ENCODE measurements around the gene ERI2.

Gene ERI2

GRCh38 chr16:20806168-20807050 lies at the start of gene ERI2, which contains the start of gene REXO5:
TSS of gene ERI2 (minus strand) at chr16:20806472. CDS start at chr16:20806430, 42 bp downstream.
TSS of gene REXO5 (plus strand) at chr16:20806527. CDS start at chr16:20806954, 427 bp downstream.
- DNase-seq (ENCODE audit: low read depth) = peak; percentile 43

- DNase-seq (ENCODE audit: low read depth) = no peak
These were observed 48.7 kb upstream of the ERI2 start for GRCh38 chr16:20854963-20855362.

- DNase-seq (ENCODE audit: low read depth) = no peak
These were observed 47.8 kb upstream of the ERI2 start for GRCh38 chr16:20853981-20854620.

GRCh38 chr16:20853143-20853542 lies 46.9 kb upstream of the ERI2 start:
- DNase-seq (ENCODE audit: low read depth) = no peak

- no peak for DNase-seq (ENCODE audit: low read depth)
These were observed 45.3 kb upstream of the ERI2 start for GRCh38 chr16:20851601-20852000.

GRCh38 chr16:20850981-20851380 lies 44.7 kb upstream of the ERI2 start:
- DNase-seq (ENCODE audit: low read depth) = no peak

- DNase-seq (ENCODE audit: low read depth) = peak; percentile 57
These were observed 43.5 kb upstream of the ERI2 start for GRCh38 chr16:20849589-20850390.

GRCh38 chr16:20847550-20847949 lies 41.3 kb upstream of the ERI2 start:
- no peak for DNase-seq (ENCODE audit: low read depth)

GRCh38 chr16:20846551-20846950 lies 40.3 kb upstream of the ERI2 start:
- no peak for DNase-seq (ENCODE audit: low read depth)

GRCh38 chr16:20846030-20846429 lies 39.8 kb upstream of the ERI2 start:
- DNase-seq (ENCODE audit: low read depth) = no peak

GRCh38 chr16:20844588-20844987 lies 38.3 kb upstream of the ERI2 start:
- no peak for DNase-seq (ENCODE audit: low read depth)

GRCh38 chr16:20844054-20844453 lies 37.8 kb upstream of the ERI2 start:
- no peak for DNase-seq (ENCODE audit: low read depth)

GRCh38 chr16:20839504-20839903 lies 33.2 kb upstream of the ERI2 start:
- no peak for DNase-seq (ENCODE audit: low read depth)

GRCh38 chr16:20838240-20838639 lies 32.0 kb upstream of the ERI2 start:
- no peak for DNase-seq (ENCODE audit: low read depth)

- no peak for DNase-seq (ENCODE audit: low read depth)
These were observed 26.8 kb upstream of the ERI2 start for GRCh38 chr16:20833086-20833485.

- DNase-seq (ENCODE audit: low read depth) = no peak
These were observed 24.1 kb upstream of the ERI2 start for GRCh38 chr16:20830372-20830771.

- DNase-seq (ENCODE audit: low read depth) = no peak
These were observed 23.3 kb upstream of the ERI2 start for GRCh38 chr16:20829536-20829935.

- no peak for DNase-seq (ENCODE audit: low read depth)
These were observed 19.8 kb upstream of the ERI2 start for GRCh38 chr16:20826039-20826566.

GRCh38 chr16:20822521-20823325 lies 16.5 kb upstream of the ERI2 start:
- no peak for DNase-seq (ENCODE audit: low read depth)

- DNase-seq (ENCODE audit: low read depth) = no peak
These were observed 15.4 kb upstream of the ERI2 start for GRCh38 chr16:20821682-20822081.

- no peak for DNase-seq (ENCODE audit: low read depth)
These were observed 12.8 kb upstream of the ERI2 start for GRCh38 chr16:20818929-20819585.
